ENCODE measurements around the gene C10orf67.

Gene C10orf67

GRCh38 chr10:23158370-23158769 is 186.2 kb downstream of the C10orf67 start:
- peak; percentile 31 for DNase-seq

- DNase-seq, result peak; percentile 16
These were observed 186.8 kb downstream of the C10orf67 start for GRCh38 chr10:23157691-23158369.

GRCh38 chr10:23157239-23157681 is 187.3 kb downstream of the C10orf67 start:
- DNase-seq, result no peak

- no peak for DNase-seq
These were observed 188.0 kb downstream of the C10orf67 start for GRCh38 chr10:23156447-23157150.

- no peak for DNase-seq
These were observed 189.4 kb downstream of the C10orf67 start for GRCh38 chr10:23155169-23155568.

All from NCI-H2171 (cell line).